ENCODE measurements around the gene SERINC1. TPM values are rescaled to one million over a fixed set of nuclear protein-coding genes. Genes with fewer than 3 reads are reported as not detected.
"Not testable (repeated sequence)": the region's sequence is repeated elsewhere in the genome, so short reads cannot be mapped to it uniquely, and the experiment has no call there.

The SERINC1 gene
- total RNA-seq = 59.2 TPM

DNA sequence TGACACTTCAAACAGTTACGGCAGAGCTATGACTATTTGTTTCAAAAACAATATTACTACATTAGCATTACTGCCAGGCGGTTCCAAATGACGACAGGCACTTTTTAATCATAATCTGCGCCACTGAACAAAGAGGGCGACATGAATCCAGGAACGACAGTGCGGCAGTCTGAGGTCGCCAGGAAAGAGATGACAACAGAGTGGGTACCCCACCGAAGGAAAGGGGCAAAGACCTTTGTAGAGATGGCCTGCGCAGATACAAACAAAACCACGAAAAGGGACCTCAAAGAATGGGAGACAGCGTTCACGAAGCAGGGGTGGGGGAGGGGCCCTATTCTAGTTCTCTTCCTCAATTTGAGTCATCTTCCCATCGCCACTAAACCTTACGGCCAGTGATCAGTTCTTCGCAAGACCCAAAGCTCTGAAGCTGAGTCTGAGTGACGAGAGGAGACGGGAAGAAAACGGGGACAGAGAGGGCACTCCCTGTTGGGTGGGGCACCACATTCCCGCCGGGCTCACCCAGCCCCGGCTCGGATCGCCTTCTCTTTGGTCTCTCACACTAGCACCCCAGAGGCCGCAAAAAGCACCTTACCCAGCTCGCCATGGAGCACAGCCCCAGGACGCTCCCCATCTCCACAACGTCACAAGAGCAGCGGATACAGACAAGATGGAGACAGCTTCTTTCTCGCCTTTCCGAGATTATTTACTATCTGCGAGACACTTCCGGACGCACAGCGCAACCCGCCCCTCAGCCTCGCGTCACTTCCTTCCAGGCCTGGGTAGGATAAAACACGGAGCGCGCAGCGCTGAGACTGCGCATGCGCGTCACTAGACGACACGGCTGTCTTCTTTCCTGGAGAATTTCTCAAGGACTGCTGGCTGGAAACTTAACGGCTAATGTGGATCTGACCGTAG lies at the start of gene SERINC1:
Gene SERINC1 (minus strand): TSS at position 701 of the 915 bp plus-strand sequence. CDS start 70 bp downstream, at position 631.
- peak; percentile 85 to 97 (median 94) for DNase-seq (ENCODE audit: low read depth in 2 of 3, low spot score in 2 of 3)

DNA sequence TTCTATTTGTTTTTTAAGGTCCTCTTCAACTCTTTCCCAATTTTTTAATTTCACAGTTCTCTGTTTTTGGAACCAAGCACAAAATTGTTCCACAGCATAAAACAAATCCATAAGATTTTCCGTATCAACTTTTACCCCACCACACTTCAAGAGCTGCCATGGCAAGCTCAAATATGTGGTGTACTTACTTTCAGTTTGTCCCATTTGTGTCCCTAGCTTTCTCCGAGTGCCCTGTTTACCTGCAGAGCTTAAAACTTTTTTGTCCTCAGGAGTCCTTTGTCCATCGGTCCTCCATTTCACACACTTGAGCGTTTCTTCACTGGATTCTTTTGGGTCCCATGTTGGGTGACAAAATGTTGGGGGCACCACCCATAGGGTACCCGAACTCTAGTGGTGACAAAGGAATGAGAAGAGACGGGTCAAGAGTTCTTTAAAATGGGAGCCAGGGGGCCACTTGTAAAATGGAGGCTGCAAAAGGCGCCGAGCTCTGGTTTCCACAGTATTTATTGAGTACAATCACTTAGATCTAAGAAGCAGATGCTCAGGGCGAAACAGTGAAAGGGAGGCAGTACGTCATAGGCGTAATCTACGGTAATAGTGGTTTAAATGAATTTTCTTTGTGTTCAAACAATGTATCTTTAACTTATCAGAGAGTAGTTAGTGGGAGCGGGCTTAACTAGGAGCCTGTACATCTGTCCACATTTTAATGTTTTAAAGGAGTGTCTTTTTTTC lies 39.8 kb upstream of the SERINC1 start:
- DNase-seq (ENCODE audit: low read depth in 2 of 3, low spot score in 2 of 3) = no peak

DNA sequence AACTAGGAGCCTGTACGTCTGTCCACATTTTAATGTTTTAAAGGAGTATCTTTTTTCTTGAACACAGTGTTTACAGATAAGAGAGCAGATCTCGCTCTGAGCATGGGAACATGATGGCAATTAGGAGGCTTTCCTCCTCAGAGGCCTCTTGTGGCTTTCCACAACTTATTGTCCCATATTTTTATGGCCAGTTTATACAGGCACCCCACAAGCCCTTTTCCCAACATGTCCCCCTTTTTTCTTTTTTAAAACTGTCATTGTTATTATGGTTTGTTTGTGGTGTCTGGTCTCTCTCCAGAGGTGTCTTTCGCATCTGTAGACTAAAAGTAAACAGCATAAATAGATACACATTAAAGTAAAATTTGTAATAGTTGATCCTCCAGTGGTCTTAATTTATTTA lies 33.6 kb upstream of the SERINC1 start:
- DNase-seq (ENCODE audit: low read depth in 2 of 3, low spot score in 2 of 3) = not testable (repeated sequence)

DNA sequence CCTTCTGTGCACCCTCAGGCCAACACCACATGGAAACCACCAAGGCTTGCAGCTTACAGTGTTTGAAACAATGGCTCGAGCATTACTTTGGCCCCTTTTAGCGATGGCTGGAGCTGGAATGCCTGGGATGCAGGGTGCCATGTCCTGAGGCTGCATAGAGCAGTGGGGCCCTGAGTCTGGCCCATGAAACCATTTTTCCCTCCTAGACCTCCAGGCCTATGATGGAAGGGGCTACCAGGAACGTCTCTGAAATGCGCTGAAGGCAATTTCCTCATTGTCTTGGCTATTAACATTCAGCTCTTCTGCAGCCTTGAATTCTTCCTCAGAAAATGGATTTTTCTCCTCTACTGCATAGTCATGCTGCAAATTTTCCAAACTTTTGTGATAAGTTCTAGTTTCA lies 29.9 kb upstream of the SERINC1 start:
- no peak for DNase-seq (ENCODE audit: low read depth in 2 of 3, low spot score in 2 of 3)

DNA sequence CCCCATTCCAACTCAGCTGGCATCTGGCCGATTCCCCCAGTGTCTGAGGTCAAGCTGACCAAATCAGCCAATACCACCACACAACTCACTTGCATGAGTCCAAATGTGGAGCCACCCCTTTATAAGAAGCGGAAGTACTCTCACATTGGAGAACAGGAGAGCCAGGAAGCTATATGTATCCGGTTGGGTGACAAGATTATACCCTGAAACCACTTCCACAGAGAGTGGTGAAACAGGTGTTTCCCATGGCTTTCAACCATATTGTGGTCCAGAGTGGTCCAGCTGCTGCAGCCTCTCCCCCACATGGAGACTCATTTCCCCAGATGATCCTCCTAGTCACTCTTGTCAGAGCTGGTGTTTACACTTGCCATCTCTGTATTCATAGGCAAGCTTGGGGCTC lies 24.0 kb upstream of the SERINC1 start:
- peak in 2 of 3 donors; percentile 70 to 90 for DNase-seq (ENCODE audit: low read depth in 2 of 3, low spot score in 2 of 3)

DNA sequence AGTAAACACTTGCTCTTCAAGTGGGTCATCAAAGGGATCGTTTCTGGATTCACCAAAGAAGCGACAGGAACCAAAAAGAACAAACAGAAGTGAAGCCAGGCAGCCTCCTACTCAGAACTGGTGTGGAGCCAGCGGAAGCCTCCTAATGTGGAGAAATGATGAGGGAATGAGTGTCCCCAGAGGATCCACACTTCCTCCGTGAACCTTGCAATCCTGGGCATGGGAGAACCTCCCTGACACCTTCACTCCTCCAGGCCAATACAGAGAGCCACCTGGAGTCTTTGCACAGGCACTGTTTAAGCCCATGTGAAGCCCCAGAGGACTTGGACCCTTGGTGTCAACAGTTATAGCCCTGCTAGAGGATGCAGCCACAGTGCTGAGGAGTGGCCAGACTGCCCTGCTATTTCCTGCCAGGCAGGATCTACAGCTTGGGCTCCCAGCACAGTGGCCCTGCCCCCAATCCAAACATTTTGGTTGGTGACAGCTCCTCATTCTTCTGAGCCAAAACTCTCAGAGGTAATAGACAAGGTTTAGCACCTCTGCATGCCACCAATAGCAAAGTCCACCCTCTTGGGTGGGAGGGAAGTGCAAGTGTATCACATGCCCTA lies 23.2 kb upstream of the SERINC1 start:
- DNase-seq (ENCODE audit: low read depth in 2 of 3, low spot score in 2 of 3) = no peak

DNA sequence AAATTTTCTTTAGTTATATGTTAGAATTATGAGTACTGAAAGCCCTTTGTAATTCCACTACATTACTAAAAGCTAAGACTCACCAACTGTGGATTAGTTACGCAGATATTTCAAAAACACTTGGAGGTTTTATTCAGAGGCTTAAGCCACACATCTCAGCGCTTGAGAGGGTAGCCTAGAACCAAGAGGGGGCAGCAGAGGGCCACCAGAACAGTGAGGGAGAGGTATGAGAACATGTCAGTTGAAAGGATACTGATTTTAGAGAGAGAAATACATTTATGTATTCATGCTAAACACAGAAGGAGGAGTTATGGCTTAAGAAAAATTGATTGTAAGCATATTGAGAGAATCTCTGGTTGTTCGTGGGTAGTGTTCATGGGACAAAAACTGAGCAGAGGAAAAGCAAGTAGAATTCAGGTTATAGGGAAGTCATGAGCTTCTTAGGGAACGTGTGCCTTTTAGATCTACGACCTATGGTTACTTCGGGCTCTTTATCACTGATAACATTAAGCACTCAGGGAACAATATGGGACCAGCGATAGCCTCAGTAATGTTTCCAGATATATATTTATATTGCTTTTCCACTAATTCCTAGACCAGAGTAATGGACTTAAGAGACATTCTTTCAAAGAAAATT lies 20.4 kb upstream of the SERINC1 start:
- DNase-seq (ENCODE audit: low read depth in 2 of 3, low spot score in 2 of 3) = peak; percentile 22 to 88 (median 67)

DNA sequence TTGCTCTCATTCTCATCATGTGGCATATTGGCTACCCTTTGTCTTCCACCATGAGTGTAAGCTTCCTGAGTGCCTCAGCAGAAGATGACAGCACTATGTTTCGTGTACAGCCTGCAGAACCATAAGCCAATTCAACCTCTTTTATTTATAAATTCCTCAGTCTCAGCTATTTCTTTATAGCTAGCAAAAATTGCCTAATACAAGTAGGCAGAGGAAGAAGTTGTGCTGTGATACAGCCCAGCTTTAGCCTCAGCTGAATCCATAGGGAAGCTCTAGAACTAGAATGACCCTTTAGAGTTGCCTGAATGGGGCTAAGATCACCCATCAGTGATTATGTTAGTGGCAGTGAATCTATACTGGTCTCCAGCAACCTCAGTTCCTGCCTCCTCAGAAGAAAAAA lies 19.0 kb upstream of the SERINC1 start:
- no peak for DNase-seq (ENCODE audit: low read depth in 2 of 3, low spot score in 2 of 3)

DNA sequence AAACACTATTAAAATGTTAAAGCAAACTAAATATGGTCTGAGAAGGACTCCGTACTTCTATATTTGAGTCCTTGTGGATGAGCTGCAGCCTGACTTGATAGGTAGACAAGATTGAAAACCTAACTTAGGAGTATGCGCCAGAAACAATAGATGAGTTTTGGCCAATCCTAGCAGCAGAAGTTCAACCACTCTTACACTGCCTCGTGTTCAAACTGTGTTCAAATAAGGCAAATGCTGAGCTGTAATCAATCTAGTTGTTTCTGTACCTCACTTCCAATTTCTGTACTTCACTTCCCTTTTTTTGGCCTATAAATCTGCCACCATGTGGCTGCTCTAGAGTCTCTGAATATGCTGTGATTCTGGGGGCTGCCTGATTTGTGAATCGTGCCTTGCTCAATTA lies 13.2 kb upstream of the SERINC1 start:
- peak in 2 of 3 donors; percentile 57 to 88 for DNase-seq (ENCODE audit: low read depth in 2 of 3, low spot score in 2 of 3)

DNA sequence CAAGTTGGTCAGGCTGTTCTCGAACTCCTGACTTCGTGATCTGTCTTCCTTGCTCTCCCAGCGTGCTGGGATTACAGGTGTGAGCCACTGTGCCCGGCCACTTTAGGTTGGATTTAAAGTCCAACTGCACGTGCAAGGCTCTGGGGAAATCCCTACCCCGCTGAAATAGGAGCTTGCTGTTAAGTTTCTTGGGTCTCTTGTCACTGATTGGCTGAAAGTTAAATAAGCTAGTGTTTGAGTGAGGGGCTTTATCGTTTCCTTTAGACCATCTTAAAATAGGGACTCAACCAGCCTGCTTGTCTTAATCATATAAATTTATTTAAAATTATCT lies 11.1 kb upstream of the SERINC1 start:
- no peak for DNase-seq (ENCODE audit: low read depth in 2 of 3, low spot score in 2 of 3)

DNA sequence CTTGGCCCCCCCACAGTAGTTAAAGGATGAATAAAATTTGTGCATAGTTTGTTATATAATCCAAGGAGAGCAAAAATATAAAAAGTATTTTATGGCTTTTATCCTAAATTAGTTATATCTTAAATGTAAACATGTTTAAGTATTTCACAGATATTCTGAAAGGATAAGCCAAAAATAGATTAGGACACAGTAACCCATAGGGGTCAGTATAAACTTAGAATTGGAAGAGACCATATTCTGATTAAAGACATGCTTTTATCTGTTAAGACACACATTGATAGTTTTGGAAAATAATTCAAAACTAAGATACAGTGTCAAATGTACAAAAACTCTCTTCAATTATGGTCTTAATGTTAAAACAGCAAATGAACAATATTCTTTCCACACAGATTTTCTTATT lies 4.5 kb upstream of the SERINC1 start:
- peak in 1 of 3 donors; percentile 54 for DNase-seq (ENCODE audit: low read depth in 2 of 3, low spot score in 2 of 3)

DNA sequence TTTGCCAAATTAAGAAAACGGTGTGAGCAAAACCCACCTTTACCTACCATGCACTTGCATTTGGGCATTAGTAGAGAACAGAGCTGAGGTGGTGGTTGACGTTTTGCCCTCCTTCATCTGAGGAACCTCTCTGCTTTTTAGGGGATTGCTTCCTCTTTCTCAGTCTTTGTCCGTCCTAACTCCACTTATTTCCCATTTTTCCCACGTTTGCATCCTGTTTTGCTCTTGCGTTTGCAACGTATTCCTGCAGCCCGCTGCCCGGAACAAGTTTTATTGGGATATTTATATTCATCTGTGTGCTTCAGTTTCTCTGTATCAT lies 374 bp upstream of the SERINC1 start:
- DNase-seq (ENCODE audit: low read depth in 2 of 3, low spot score in 2 of 3) = no peak

DNA sequence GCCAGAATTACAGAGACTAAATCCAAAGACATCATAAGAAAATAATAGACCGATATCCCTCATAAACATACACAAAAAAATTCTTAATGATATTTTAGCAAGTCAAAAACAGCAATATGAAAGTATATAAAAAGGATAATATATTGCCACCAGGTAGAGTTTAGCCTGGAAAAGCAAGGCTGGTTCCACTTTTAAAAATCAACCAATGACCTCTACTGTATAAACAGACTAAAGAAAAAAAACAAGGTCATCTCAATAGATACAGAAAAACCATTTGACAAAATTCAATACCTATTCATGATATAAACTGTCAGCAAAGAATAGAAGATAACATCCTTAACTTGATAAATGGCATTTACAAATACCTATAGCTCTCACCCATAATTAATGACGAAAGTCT lies 9.7 kb downstream of the SERINC1 start:
- DNase-seq (ENCODE audit: low read depth in 2 of 3, low spot score in 2 of 3) = no peak

DNA sequence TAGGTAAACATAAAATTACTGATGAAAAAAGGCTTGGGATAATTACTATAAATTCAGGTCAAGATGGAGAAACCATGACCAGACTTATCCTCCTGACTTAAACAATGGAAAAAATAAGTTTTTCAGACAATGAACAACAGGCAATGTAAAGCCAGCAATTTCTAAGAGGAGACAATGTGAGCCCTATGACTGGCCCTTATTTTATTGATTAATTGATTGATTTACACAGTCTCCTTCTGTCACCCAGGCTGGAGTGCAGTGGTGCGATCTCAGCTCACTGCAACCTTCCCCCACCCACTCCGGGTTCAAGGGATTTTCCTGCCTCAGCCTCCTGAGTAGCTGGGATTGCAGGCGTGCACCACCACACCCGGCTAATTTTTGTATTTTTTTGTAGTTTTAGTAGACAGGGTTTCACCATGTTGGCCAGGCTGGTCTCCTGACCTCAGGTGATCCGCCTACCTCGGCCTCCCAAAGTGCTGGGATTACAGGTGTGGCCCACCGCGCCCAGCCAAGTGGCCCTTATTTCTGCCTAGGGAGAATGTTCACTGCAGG lies 11.7 kb downstream of the SERINC1 start:
- not testable (repeated sequence) for DNase-seq (ENCODE audit: low read depth in 2 of 3, low spot score in 2 of 3)

DNA sequence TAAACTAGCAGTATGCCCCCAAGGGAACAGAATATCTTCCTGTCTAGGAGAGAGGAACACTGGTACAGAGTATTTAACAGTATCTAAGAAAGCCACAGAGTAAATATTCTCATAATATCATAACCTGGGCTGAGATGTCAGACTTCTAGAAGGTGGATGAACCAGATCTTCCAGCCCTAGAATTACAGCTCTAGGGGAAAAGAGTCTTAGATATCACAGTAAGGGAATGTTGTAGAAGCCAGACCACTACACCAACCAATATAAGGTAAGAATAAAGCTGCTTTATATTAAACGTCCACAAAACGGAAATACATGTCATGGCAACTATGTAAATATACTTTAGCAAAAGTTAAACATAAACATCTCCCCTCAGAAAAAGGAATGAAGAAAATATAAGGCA lies 12.4 kb downstream of the SERINC1 start:
- no peak for DNase-seq (ENCODE audit: low read depth in 2 of 3, low spot score in 2 of 3)

DNA sequence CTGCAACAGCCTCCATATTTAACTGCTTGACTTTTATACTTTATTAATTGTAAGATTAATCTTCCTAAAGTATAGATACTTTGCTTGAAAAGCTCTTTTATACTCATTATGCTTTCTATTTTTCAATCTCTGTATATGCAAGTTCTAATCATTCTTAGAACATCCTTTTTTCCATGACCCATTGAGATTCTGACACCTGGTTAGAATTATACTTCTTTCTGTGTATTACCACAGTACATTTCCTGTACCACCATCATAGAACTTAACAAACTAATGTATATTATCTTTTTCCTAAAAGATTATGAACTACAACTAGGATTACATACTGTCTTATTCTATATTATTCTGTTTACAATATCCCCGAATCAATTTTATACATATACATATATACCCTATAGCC lies 13.5 kb downstream of the SERINC1 start:
- no peak for DNase-seq (ENCODE audit: low read depth in 2 of 3, low spot score in 2 of 3)

DNA sequence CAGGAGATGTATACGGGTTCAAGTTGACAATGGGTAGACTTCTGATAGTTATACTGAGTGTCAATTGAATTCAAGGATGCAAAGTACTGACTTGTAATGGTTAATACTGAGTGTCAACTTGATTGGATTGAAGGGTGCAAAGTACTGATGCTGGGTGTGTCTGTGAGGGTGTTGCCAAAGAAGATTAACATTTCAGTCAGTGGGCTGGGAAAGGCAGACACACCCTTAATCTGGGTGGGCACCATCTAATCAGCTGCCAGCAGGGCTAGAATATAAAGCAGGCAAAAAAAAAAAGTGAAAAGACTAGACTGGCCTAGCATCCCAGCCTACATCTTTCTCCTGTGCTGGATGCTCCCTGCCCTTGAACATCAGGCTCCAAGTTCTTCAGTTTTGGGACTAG lies 16.5 kb downstream of the SERINC1 start:
- DNase-seq (ENCODE audit: low read depth in 2 of 3, low spot score in 2 of 3) = not testable (repeated sequence)

DNA sequence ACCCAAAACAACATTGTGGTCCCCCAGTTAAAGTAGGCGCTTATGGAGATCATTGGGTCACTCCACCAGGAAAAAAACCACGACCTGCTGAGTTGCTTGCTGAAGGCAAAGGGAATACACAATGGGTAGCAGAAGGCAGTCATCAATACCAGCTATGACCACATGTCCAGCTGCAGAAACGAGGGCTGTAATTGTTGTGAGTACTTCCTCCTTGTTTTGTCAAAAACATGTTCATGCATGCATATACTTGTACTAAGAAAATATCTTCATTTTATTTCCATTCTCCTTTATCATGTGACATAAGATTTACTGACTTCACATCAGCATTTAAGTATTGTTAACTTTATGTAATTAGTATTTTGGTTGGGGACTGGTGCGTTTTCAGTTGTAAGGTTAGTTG lies 16.9 kb downstream of the SERINC1 start:
- DNase-seq (ENCODE audit: low read depth in 2 of 3, low spot score in 2 of 3) = no peak

DNA sequence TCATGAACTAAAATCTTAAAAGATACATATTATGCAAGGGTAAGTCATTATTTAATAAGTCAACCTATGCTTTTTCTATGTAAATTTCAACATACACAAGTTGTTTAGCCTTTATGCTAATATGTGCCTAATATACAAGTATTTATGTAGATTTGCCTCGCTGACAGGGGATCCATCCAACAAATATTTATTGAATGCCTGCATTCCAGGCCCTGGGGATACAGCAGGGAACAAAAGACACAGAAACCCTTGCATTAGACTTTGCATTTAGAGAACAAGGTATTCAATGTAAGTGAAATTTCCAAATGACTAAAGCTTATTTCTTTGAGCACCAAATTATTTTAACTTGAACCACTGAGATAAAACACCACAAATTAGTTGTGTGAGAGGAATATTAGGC lies 19.1 kb downstream of the SERINC1 start:
- DNase-seq (ENCODE audit: low read depth in 2 of 3, low spot score in 2 of 3) = no peak

DNA sequence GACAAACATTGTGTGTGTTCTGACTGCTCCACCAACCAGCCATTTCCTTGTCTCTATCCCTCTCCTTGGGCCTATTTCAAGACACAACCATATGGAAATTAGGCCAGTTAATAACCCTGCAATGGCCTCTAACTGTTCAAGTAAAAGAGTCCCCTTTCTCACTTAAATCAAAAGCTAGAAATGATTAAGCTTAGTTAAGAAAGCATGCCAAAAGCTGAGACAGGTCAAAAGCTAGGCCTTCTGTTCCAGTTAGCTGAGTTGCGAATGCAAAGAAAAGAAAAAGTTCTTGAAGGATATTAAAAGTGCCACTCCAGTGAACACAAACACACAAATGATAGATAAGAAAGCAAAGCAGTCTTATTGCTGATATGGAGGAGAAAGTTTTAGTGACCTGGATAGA lies 22.5 kb downstream of the SERINC1 start:
- no peak for DNase-seq (ENCODE audit: low read depth in 2 of 3, low spot score in 2 of 3)

DNA sequence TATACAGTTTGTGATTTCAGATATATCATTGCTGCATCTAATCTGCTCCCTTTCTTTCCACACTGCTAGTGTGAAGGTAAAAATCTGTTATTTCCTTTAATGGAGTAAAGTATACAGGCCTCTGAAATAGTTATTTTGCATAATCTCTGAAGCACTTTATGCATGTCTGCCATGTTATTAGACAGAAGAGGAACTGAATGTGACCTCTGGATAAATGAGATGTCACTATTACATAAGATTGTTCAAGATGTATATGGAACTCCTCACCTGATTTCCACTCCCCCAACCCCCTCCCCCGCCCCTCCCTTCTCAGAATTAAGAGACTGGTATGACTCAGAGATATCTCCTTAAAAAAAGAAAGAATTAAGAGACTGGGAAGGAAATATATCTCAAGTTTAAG lies 26.3 kb downstream of the SERINC1 start:
- no peak for DNase-seq (ENCODE audit: low read depth in 2 of 3, low spot score in 2 of 3)
